Astrocyte of the cerebellum (primary cell): ENCODE results near the gene GNGT2.

ENCODE experiments used
- DNase-seq: peaks from one replicate; pipeline ENCODE4 v3.0.0-alpha.2; 2011; ENCODE audit warnings: low read depth
- H3K4me3 ChIP-seq: 2 replicates; pipeline ENCODE4 v1.5.1; 2011; ENCODE audit warnings: mild to moderate bottlenecking, low read depth, low read length, moderate library complexity
- CTCF ChIP-seq: IDR thresholded peaks from 2 replicates; pipeline ENCODE4 v1.5.1; 2012; ENCODE audit warnings: low read length, low read depth, moderate library complexity, mild to moderate bottlenecking; ENCODE audit errors: missing control alignments
- in situ Hi-C: cut with HindIII; loops from 2 replicates; pipeline ENCODE4 v1.10.0; 2017; ENCODE audit warnings: low sequenced_read_pairs

The GNGT2 gene

GRCh38 chr17:49225554-49226236 lies 15.3 kb upstream of the GNGT2 start:
- in situ Hi-C loops, result loop anchor here (5.0 kb wide), 1 partner anchor 62 kb away; no protein-coding TSS in a partner anchor
- no peak overlapping the region for H3K4me3 ChIP-seq
- no peak for TF ChIP-seq CTCF
- no peak for DNase-seq

- in situ Hi-C loops, result loop anchor here (5.0 kb wide), 1 partner anchor 62 kb away; no protein-coding TSS in a partner anchor
- DNase-seq, result no peak
- no peak for TF ChIP-seq CTCF
- no peak overlapping the region for H3K4me3 ChIP-seq
Observed at GRCh38 chr17:49224997-49225337, 14.6 kb upstream of the GNGT2 start.

GRCh38 chr17:49224198-49224996 lies 14.0 kb upstream of the GNGT2 start:
- DNase-seq, result no peak
- H3K4me3 ChIP-seq, result no peak overlapping the region
- in situ Hi-C loops, result no loop called here
- TF ChIP-seq CTCF, result no peak

- DNase-seq, result no peak
- H3K4me3 ChIP-seq, result no peak overlapping the region
- in situ Hi-C loops, result no loop called here
- peak; percentile 94 for TF ChIP-seq CTCF
Observed at GRCh38 chr17:49223517-49224197, 13.3 kb upstream of the GNGT2 start.

GRCh38 chr17:49223168-49223516 lies 12.8 kb upstream of the GNGT2 start:
- DNase-seq, result no peak
- no peak for TF ChIP-seq CTCF
- in situ Hi-C loops, result no loop called here
- H3K4me3 ChIP-seq, result no peak overlapping the region

GRCh38 chr17:49219987-49220386 lies 9.6 kb upstream of the GNGT2 start:
- in situ Hi-C loops, result no loop called here
- TF ChIP-seq CTCF, result no peak
- DNase-seq, result no peak
- H3K4me3 ChIP-seq, result no peak overlapping the region
